Measurements from ENCODE around the gene EPAS1.

EPAS1 gene

DNA sequence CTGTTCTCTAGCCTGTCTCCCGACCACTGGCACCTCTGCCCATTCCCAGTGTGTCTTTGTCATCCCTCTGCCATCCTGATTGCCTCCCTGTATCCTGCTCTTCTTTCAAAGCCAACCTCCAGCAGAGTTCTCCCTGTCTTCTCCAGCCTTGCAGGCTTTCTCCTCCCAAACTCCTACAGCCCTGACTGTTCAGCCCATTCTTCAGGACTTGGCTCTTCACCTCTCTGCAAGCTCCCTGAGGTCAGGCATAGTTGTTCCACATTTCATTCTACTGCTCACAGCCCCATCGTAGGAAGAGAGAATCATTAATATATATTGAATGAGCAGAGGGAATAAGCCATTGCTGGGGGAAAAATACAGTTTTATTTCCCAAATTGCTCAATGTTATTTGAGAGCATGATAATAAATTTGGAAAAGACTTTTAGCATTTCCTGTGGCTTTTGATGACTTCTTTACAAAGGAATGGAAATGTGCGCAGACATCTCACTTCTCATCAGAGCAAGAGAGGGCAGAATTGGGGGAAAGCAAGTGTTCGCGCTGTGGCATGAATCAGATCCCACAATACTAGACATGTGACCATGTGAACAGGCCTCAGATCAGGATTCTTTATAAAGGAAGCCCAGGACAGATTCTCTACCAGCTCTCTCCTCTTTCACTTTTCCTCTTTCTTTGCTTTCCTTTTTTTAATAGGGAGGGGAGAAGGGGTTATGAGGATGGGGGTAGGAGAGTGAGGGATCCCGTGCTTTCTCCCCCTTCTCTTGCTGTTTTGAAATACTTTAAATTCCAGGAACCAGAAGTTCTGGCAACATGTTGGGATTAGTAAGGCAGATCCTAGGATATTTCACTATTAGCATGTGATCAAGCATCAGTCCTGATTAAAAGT lies 37.4 kb downstream of the EPAS1 start:
- Histone ChIP-seq H3K4me3 (ENCODE audit: low read length) (no peak overlapping the region), H3K79me2 (ENCODE audit: low read length) (no peaks in the 10 kb centered on the region)

DNA sequence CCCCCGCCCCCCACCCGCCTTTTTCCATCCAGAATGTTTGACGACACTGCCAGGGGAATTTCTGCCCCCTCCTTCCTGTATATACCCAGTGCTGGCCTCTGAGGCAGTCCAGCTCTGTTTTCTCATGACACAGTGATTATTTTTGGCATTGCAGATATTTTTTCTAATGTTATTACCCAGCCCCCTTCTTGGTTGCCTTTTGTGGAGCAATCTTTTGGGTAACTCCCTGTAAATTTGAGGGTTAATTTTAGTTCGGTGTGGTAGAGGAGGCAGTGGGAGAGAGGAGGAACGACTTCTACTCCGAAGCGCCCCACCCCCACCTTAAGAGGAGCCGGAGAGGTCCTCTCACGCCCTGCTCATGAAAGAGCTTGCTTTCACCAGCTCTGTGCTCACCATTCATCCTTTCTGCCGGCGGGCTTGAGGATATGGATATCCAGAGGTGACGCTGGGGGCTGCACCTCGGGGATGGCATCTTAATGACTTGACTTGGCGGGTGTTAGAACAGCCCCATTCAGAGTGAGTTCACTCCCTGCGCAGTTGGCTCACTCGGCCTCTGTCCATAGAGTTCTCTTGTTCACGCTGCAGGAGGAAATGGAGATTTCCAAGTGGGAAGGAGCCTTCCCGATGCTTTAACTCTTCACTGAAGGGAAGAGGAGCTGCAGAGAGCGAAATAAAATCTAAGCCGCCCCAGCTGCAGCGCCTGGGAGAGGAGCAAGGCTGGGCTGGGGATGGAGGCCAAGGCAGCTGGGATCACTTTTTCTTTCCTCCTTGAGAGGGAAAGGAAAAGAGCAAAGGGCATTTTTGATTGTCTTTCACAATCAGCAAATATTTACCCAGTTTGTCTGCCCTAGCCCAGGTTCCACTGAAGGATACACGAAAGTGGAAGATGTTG lies 38.4 kb downstream of the EPAS1 start:
- no peaks in the 10 kb centered on the region for H3K4me1 ChIP-seq (ENCODE audit: low read length)
- no peaks in the 10 kb centered on the region for H3K9me2 ChIP-seq (replicated peaks; ENCODE audit: insufficient read depth, low read length)
- TF ChIP-seq EZH2 (optimal IDR thresholded peaks at IDR 0.05; ENCODE audit: low read depth, low read length) (no peak), EZH2phosphoT487 (IDR thresholded peaks at IDR 0.05; ENCODE audit: low read length) (no peak), CTCF (IDR thresholded peaks at IDR 0.05; ENCODE audit: low read length) (no peak)
- no peak for DNase-seq
- no peaks in the 10 kb centered on the region for H4K20me1 ChIP-seq (ENCODE audit: insufficient read depth, low read length)
- no peak overlapping the region for H2AFZ ChIP-seq (ENCODE audit: low read length)
- no peaks in the 10 kb centered on the region for H3K27me3 ChIP-seq (replicated peaks; ENCODE audit: insufficient read depth, low read length)
- H3K4me3 ChIP-seq (ENCODE audit: low read length), result no peak overlapping the region
- no peak overlapping the region for H3K9ac ChIP-seq (ENCODE audit: low read length)
- no peaks in the 10 kb centered on the region for H3K9me3 ChIP-seq (replicated peaks; ENCODE audit: insufficient read depth, low read length)
- no peak overlapping the region for H3K4me2 ChIP-seq (ENCODE audit: low read depth, low read length)
- H3K79me2 ChIP-seq (ENCODE audit: low read length), result no peaks in the 10 kb centered on the region
- H3K36me3 ChIP-seq (replicated peaks; ENCODE audit: insufficient read depth, low read length), result no peaks in the 10 kb centered on the region
- no peaks in the 10 kb centered on the region for H3F3A ChIP-seq (ENCODE audit: insufficient read depth, low read length)
- no peak overlapping the region for H3K27ac ChIP-seq (ENCODE audit: low read length)

More for the DNA sequence above, 37.4 kb downstream of the EPAS1 start:
- Histone ChIP-seq H3K9me2 (replicated peaks; ENCODE audit: insufficient read depth, low read length) (no peaks in the 10 kb centered on the region), H3K4me1 (ENCODE audit: low read length) (no peaks in the 10 kb centered on the region), H3K27me3 (replicated peaks; ENCODE audit: insufficient read depth, low read length) (no peaks in the 10 kb centered on the region), H2AFZ (ENCODE audit: low read length) (no peak overlapping the region), H3K36me3 (replicated peaks; ENCODE audit: insufficient read depth, low read length) (no peaks in the 10 kb centered on the region), H4K20me1 (ENCODE audit: insufficient read depth, low read length) (no peaks in the 10 kb centered on the region), H3K9ac (ENCODE audit: low read length) (no peak overlapping the region), H3K27ac (ENCODE audit: low read length) (no peak overlapping the region), H3K4me2 (ENCODE audit: low read depth, low read length) (no peak overlapping the region), H3F3A (ENCODE audit: insufficient read depth, low read length) (no peaks in the 10 kb centered on the region), H3K9me3 (replicated peaks; ENCODE audit: insufficient read depth, low read length) (no peaks in the 10 kb centered on the region)
- TF ChIP-seq CTCF (IDR thresholded peaks at IDR 0.05; ENCODE audit: low read length), result no peak
- no peak for TF ChIP-seq EZH2phosphoT487 (IDR thresholded peaks at IDR 0.05; ENCODE audit: low read length)
- no peak for TF ChIP-seq EZH2 (optimal IDR thresholded peaks at IDR 0.05; ENCODE audit: low read depth, low read length)
- DNase-seq, result no peak

DNA sequence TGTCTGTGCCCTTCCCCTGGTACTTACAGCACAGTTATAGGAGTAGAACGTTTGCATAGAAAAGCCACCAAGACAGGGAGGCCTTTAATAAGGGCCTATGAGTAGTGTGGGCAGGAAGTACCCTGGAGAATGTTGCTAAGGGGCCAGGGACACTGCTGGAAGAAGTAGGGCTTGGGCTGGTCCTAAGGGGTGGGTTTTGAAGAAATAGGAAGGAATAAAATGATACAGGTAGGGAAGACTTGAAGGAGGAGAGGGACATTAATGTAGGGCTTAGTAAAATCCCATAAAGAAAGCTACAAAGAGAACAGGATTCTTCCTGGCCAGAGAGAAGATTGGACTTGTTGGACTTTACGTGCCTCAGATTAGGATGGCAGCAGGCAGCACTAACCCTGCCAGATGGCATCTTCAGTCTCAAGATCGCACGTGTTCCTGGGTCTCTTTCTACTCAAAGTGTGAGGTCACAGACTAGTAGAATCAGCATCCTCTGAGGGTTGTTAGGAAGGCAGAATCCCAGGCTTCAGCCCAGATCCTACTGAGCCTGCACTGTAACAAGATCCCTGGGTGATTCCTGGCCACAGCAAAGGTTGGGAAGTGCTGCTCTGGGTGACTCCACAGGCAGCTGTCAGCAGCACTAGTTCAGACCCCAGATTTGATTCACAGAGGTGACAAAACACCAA lies 39.2 kb downstream of the EPAS1 start:
- Histone ChIP-seq H3K9me2 (replicated peaks; ENCODE audit: insufficient read depth, low read length) (no peaks in the 10 kb centered on the region), H2AFZ (ENCODE audit: low read length) (no peak overlapping the region), H3K36me3 (replicated peaks; ENCODE audit: insufficient read depth, low read length) (no peaks in the 10 kb centered on the region), H3K9me3 (replicated peaks; ENCODE audit: insufficient read depth, low read length) (no peaks in the 10 kb centered on the region), H3K4me2 (ENCODE audit: low read depth, low read length) (no peak overlapping the region), H3K9ac (ENCODE audit: low read length) (no peak overlapping the region), H3F3A (ENCODE audit: insufficient read depth, low read length) (no peaks in the 10 kb centered on the region), H3K4me1 (ENCODE audit: low read length) (no peaks in the 10 kb centered on the region), H3K4me3 (ENCODE audit: low read length) (no peak overlapping the region), H4K20me1 (ENCODE audit: insufficient read depth, low read length) (no peaks in the 10 kb centered on the region), H3K27me3 (replicated peaks; ENCODE audit: insufficient read depth, low read length) (no peaks in the 10 kb centered on the region), H3K79me2 (ENCODE audit: low read length) (no peaks in the 10 kb centered on the region), H3K27ac (ENCODE audit: low read length) (no peak overlapping the region)
- TF ChIP-seq CTCF (IDR thresholded peaks at IDR 0.05; ENCODE audit: low read length), result no peak
- TF ChIP-seq EZH2phosphoT487 (IDR thresholded peaks at IDR 0.05; ENCODE audit: low read length), result no peak
- no peak for TF ChIP-seq EZH2 (optimal IDR thresholded peaks at IDR 0.05; ENCODE audit: low read depth, low read length)
- no peak for DNase-seq

Data from MM.1S (cell line).